Measurements from ENCODE around the gene RABGAP1L.

DNA sequence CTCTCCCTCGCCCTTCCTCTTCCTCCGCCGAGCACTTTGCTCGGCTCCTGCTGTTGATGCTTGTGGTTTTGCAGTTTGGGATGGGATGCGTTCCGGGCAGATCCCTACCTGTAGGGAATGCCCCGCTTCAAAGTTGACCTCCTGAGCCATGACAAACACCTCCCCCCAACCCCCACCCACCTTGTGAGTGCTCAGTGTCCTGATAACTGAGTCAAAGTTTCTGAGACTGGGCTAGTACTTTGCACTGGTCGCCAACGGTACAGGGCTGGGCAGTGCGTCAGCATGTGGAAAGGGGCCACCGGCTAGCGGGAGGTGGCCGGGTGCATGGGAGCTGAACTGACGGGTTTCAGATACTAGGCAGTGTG, 771 bp downstream of the RABGAP1L start:
- TF ChIP-seq, protein P1, sequence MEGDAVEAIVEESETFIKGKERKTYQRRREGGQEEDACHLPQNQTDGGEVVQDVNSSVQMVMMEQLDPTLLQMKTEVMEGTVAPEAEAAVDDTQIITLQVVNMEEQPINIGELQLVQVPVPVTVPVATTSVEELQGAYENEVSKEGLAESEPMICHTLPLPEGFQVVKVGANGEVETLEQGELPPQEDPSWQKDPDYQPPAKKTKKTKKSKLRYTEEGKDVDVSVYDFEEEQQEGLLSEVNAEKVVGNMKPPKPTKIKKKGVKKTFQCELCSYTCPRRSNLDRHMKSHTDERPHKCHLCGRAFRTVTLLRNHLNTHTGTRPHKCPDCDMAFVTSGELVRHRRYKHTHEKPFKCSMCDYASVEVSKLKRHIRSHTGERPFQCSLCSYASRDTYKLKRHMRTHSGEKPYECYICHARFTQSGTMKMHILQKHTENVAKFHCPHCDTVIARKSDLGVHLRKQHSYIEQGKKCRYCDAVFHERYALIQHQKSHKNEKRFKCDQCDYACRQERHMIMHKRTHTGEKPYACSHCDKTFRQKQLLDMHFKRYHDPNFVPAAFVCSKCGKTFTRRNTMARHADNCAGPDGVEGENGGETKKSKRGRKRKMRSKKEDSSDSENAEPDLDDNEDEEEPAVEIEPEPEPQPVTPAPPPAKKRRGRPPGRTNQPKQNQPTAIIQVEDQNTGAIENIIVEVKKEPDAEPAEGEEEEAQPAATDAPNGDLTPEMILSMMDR (tag by site-specific recombination; IDR thresholded peaks at IDR 0.05), result no peak
- TF ChIP-seq ZNF350 (tag by site-specific recombination; IDR thresholded peaks at IDR 0.05), result no peak
- TF ChIP-seq ZNF223 (tag by site-specific recombination; IDR thresholded peaks at IDR 0.05), result no peak
- TF ChIP-seq KLF7 (tag by site-specific recombination; IDR thresholded peaks at IDR 0.05; ENCODE audit: borderline replicate concordance), result no peak

Measured in HEK293 (cell line).